H1 (cell line): ENCODE data around the gene GOLGB1. TPM values are rescaled to one million over a fixed set of nuclear protein-coding genes. Genes with fewer than 3 reads are reported as not detected.

Experiments
- CTCF ChIA-PET: fragments of 300-600 bp; sonication (Branson Sonifier 250); formaldehyde crosslinking; loops from one replicate; lab custom pipeline; 2021; ENCODE audit not compliant: partially characterized antibody; lab: Charles Lee
- POLR2A ChIA-PET: fragments of 300-600 bp; sonication (Branson Sonifier 250); formaldehyde crosslinking; loops from one replicate; lab custom pipeline; 2021; ENCODE audit warnings: inconsistent platforms; ENCODE audit not compliant: partially characterized antibody; lab: Charles Lee
- DNase-seq, 2 experiments: peaks; one replicate each; pipeline versions ENCODE4 v3.0.0 to v3.0.0-alpha.2; 2010 to 2022; ENCODE audit warnings: low spot score in 2 of 2, low read depth in 1 of 2, mixed read lengths in 1 of 2
- FAIRE-seq: peaks from 2 replicates; lab custom pipeline; 2011; peaks lifted over from hg19 to GRCh38; lab: Jason Lieb, UNC
- H2AFZ ChIP-seq: 2 replicates; pipeline ENCODE4 v1.8.1; 2012; ENCODE audit warnings: low read length, inconsistent platforms
- H2AK5ac ChIP-seq: 2 replicates; pipeline ENCODE4 v1.6.1; 2013; ENCODE audit warnings: low read depth, low read length
- H2BK120ac ChIP-seq: replicated peaks from 2 replicates; pipeline ENCODE3; 2013; ENCODE audit warnings: low read depth, low read length, inconsistent platforms
- H2BK12ac ChIP-seq: 2 replicates; pipeline ENCODE4 v1.6.1; 2013; ENCODE audit warnings: low read depth, low read length
- H2BK15ac ChIP-seq: 2 replicates; pipeline ENCODE4 v1.6.1; 2013; ENCODE audit warnings: low read length
- H2BK20ac ChIP-seq: 2 replicates; pipeline ENCODE4 v1.6.1; 2013; ENCODE audit warnings: low read length
- H2BK5ac ChIP-seq: 2 replicates; pipeline ENCODE4 v1.6.1; 2013; ENCODE audit warnings: low read depth, low read length
- H3K14ac ChIP-seq: 2 replicates; pipeline ENCODE4 v1.6.1; 2013; ENCODE audit warnings: inconsistent platforms; ENCODE audit not compliant: insufficient read length
- H3K18ac ChIP-seq: 2 replicates; pipeline ENCODE4 v1.6.1; 2013; ENCODE audit warnings: low read length; ENCODE audit errors: extremely low read depth
- H3K23ac ChIP-seq: 2 replicates; pipeline ENCODE4 v1.6.1; 2013; ENCODE audit warnings: inconsistent platforms; ENCODE audit not compliant: insufficient read length
- H3K23me2 ChIP-seq: 2 replicates; pipeline ENCODE4 v1.6.1; 2013; ENCODE audit warnings: low read depth, low read length
- H3K27ac ChIP-seq: 2 replicates; pipeline ENCODE4 v1.6.1; 2011; ENCODE audit warnings: low read depth, low read length, inconsistent platforms
- H3K27me3 ChIP-seq, 4 experiments: replicated peaks in 1 of 4; 1 replicate in 1 of 4; 2 replicates in 3 of 4; pipeline versions ENCODE4 v1.6.1 to v1.8.1; 2011 to 2013; ENCODE audit warnings: low read length in 3 of 4, mild to moderate bottlenecking in 3 of 4, inconsistent platforms in 2 of 4, mixed read lengths in 2 of 4, moderate library complexity in 1 of 4; ENCODE audit not compliant: control insufficient read depth in 3 of 4, insufficient read depth in 3 of 4; ENCODE audit errors: extremely low read depth in 1 of 4
- H3K36me3 ChIP-seq, 4 experiments: 2 replicates each; pipeline versions ENCODE4 v1.6.1 to v1.8.1; 2011 to 2013; ENCODE audit warnings: mild to moderate bottlenecking in 4 of 4, low read length in 3 of 4, moderate library complexity in 2 of 4, control low read depth in 1 of 4, inconsistent platforms in 1 of 4; ENCODE audit not compliant: insufficient read depth in 4 of 4, control insufficient read depth in 2 of 4
- H3K4ac ChIP-seq: replicated peaks from 2 replicates; pipeline ENCODE3; 2013; ENCODE audit warnings: low read length, low read depth, mixed read lengths, inconsistent platforms; ENCODE audit not compliant: insufficient read length
- H3K4me1 ChIP-seq, 4 experiments: replicated peaks in 1 of 4; 1 replicate in 1 of 4; 2 replicates in 3 of 4; pipeline versions ENCODE4 v1.6.1 to v1.8.1; 2011 to 2013; ENCODE audit warnings: low read length in 3 of 4, inconsistent platforms in 2 of 4, mixed read lengths in 1 of 4; ENCODE audit not compliant: insufficient read depth in 4 of 4, control insufficient read depth in 3 of 4
- H3K4me2 ChIP-seq, 2 experiments: 2 replicates each; pipeline versions ENCODE4 v1.6.1 to v1.8.1; 2011 to 2013; ENCODE audit warnings: low read depth in 2 of 2, low read length in 2 of 2, control low read depth in 1 of 2, inconsistent platforms in 1 of 2, mild to moderate bottlenecking in 1 of 2; ENCODE audit not compliant: insufficient read depth in 1 of 2
- H3K4me3 ChIP-seq, 4 experiments: fragments of 200-600, 300-600 bp in 1 of 4; sonication (generic), shearing (Covaris generic), sonication (Bioruptor Twin) in 1 of 4; 2 replicates each; pipeline versions ENCODE4 v1.5.1 to v1.8.1; 2011 to 2016; ENCODE audit warnings: low read length in 4 of 4, low read depth in 3 of 4, control low read depth in 2 of 4, inconsistent platforms in 2 of 4, mild to moderate bottlenecking in 2 of 4, mixed read lengths in 1 of 4, moderate library complexity in 1 of 4; ENCODE audit not compliant: insufficient read depth in 2 of 4; ENCODE audit errors: extremely low read depth in 1 of 4
- H3K56ac ChIP-seq: replicated peaks from 2 replicates; pipeline ENCODE3; 2013; ENCODE audit warnings: low read depth, mild to moderate bottlenecking, mixed read lengths, low read length, inconsistent platforms; ENCODE audit not compliant: insufficient read length
- H3K79me1 ChIP-seq: 2 replicates; pipeline ENCODE4 v1.6.1; 2013; ENCODE audit warnings: low read depth, low read length, control low read depth
- H3K79me2 ChIP-seq, 2 experiments: 2 replicates each; pipeline versions ENCODE4 v1.6.1 to v1.8.1; 2012 to 2013; ENCODE audit warnings: low read length in 2 of 2, mild to moderate bottlenecking in 2 of 2, inconsistent platforms in 1 of 2; ENCODE audit not compliant: insufficient read depth in 2 of 2, control insufficient read depth in 1 of 2
- H3K9ac ChIP-seq, 4 experiments: replicated peaks in 1 of 4; 1 replicate in 1 of 4; 2 replicates in 3 of 4; pipeline versions ENCODE4 v1.6.1 to v1.8.1; 2011 to 2013; ENCODE audit warnings: low read depth in 3 of 4, low read length in 3 of 4, control low read depth in 2 of 4, mild to moderate bottlenecking in 2 of 4, moderate library complexity in 2 of 4, inconsistent platforms in 1 of 4; ENCODE audit errors: extremely low read depth in 1 of 4
- H3K9me3 ChIP-seq, 2 experiments: 2 replicates each; pipeline versions ENCODE4 v1.6.1 to v1.8.1; 2012 to 2013; ENCODE audit warnings: mild to moderate bottlenecking in 2 of 2, moderate library complexity in 2 of 2, control low read depth in 1 of 2, inconsistent platforms in 1 of 2, low read depth in 1 of 2, low read length in 1 of 2, mixed read lengths in 1 of 2; ENCODE audit not compliant: insufficient read depth in 2 of 2
- H4K20me1 ChIP-seq, 2 experiments: replicated peaks in 1 of 2; 2 replicates each; pipeline versions ENCODE3 to v1.8.1; 2011 to 2013; ENCODE audit warnings: inconsistent platforms in 2 of 2, low read length in 2 of 2, mild to moderate bottlenecking in 1 of 2; ENCODE audit not compliant: insufficient read depth in 2 of 2, control insufficient read depth in 1 of 2
- H4K5ac ChIP-seq: 2 replicates; pipeline ENCODE4 v1.6.1; 2013; ENCODE audit warnings: low read length, low read depth, mixed read lengths, inconsistent platforms; ENCODE audit not compliant: insufficient read length
- H4K8ac ChIP-seq: 2 replicates; pipeline ENCODE4 v1.8.0; 2013; ENCODE audit warnings: mild to moderate bottlenecking, moderate library complexity, low read length, inconsistent platforms; ENCODE audit not compliant: insufficient read depth; ENCODE audit errors: extremely low read depth
- H4K91ac ChIP-seq: replicated peaks from 2 replicates; pipeline ENCODE3; 2013; ENCODE audit warnings: low read length, mixed read lengths, inconsistent platforms; ENCODE audit not compliant: insufficient read length
- CREB1 ChIP-seq: IDR thresholded peaks from 2 replicates; pipeline ENCODE4 v1.6.1; 2012; ENCODE audit warnings: inconsistent platforms
- JUN ChIP-seq: IDR thresholded peaks from 2 replicates; pipeline ENCODE4 v1.6.1; 2011; ENCODE audit warnings: low read depth, mild to moderate bottlenecking, improper control_type of control experiment, low read length
- POU5F1 ChIP-seq: IDR thresholded peaks from 2 replicates; pipeline ENCODE4 v1.6.1; 2011; ENCODE audit warnings: low read depth, mild to moderate bottlenecking, low read length, moderate library complexity
- RAD21 ChIP-seq, 2 experiments: IDR thresholded peaks in 1 of 2; conservative IDR thresholded peaks in 1 of 2; 2 replicates each; pipeline ENCODE4 v1.6.1; 2011; ENCODE audit warnings: low read depth in 2 of 2, low read length in 2 of 2, improper control_type of control experiment in 1 of 2, inconsistent platforms in 1 of 2, mild to moderate bottlenecking in 1 of 2, moderate library complexity in 1 of 2
- WGBS, 2 experiments: shearing (Covaris generic) in 1 of 2; methylation state at CpG; one replicate each; pipeline versions ENCODE4 v1.1.6 to v1.1.7; 2013 to 2015; ENCODE audit warnings: low lambda C conversion rate in 2 of 2, mixed read lengths in 2 of 2, inconsistent platforms in 1 of 2, low coverage in 1 of 2, missing lambda C conversion rate in 1 of 2; ENCODE audit not compliant: insufficient replicate concordance in 2 of 2, insufficient coverage in 1 of 2, insufficient read length in 1 of 2; ENCODE audit errors: extremely low coverage in 1 of 2, missing lambda C conversion rate in 1 of 2; 5-methylcytosine and 5-hydroxymethylcytosine counted together
- polyA plus RNA-seq, 7 experiments: library from polyadenylated mRNA; depleted of rRNA in 3 of 7; stranded (reverse) in 5 of 7; unstranded in 2 of 7; fragments of >200 nt in 5 of 7; fragments of 200-250 nt in 2 of 7; gene quantifications; 1 replicate in 5 of 7; 2 replicates in 1 of 7; 4 replicates in 1 of 7; pipeline versions ENCODE4 v1.2.1 to v1.2.3, GENCODE V29; 2011 to 2013; ENCODE audit warnings: missing spikeins in 2 of 7, mixed read lengths in 2 of 7
- total RNA-seq: library from RNA; stranded (reverse); fragmentation: NEBNext Ultra II Directional; extraction: Animal tissue kit (Norgen Biotek cat#: 25700); gene quantifications from 2 replicates; pipeline ENCODE4 v1.2.1, GENCODE V29; 2021

Gene GOLGB1
- total and polyA plus RNA-seq, 2 of the 8 experiments (the other 6 are each of a cell fraction or from before 2014, with no cell fraction given): 5.9 to 28.5 TPM

DNA sequence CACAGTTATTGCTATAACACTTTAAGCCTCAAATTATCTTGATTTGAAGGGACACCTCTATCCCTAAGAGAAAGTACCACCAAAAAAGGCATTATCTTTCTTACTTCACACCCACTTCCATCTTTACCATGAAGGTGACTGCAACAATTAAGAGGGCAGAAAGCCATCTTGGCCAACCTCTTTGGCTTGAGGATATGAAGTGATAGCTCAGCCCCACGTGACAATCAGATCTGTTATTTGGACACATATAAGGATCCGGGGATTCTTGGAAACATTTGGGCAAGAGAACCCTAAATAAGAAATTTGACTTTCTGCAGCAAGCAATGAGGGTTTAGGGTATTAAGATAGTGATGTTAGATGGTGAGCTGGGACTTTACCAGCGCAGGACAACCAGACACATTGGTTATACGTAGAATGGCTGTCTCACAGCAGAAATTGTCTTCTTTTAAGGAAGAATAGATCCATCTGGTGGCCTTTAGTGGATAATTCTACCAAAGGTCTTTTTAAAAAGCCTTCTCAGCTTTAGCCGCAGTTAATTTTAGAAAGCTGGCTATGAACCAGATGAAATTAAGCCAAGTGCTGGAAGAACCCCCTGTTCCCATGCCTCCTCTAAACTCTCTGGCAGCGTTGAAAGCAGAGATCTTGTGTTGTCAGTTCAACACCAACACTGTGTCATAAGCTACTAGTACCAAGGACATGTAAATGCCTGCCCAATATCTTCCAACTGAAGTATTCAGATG, 101.2 kb downstream of the GOLGB1 start:
- no peak overlapping the region for H4K5ac ChIP-seq
- H3K79me1 ChIP-seq: no peaks in the 10 kb centered on the region
- FAIRE-seq: no peak
- H2BK20ac ChIP-seq: no peak overlapping the region
- ChIA-PET CTCF (interaction anchor here (1.2 to 1.6 kb wide), 3 partner anchors 62 to 96 kb away, joined by 3 to 4 read pairs (median 3); no protein-coding TSS in a partner anchor), POLR2A (no interaction called here)
- no peak overlapping the region for H3K4me2 ChIP-seq
- H3K9ac ChIP-seq: no peak overlapping the region
- H3K79me2 ChIP-seq: no peaks in the 10 kb centered on the region
- H2AFZ ChIP-seq: 0 out of 2 replicates have a peak overlapping the region, but pooled peaks have one; percentile 14
- H2BK120ac ChIP-seq: no peak overlapping the region
- no peak overlapping the region for H3K14ac ChIP-seq
- no peaks in the 10 kb centered on the region for H3K23me2 ChIP-seq
- H3K56ac ChIP-seq: no peak overlapping the region
- H3K4me3 ChIP-seq: no peak overlapping the region
- peaks cover 0 to 4% (median 0%) of the 10 kb centered on the region in 4 experiments; a peak in 2 of 7 replicates for H3K4me1 ChIP-seq
- no peaks in the 10 kb centered on the region for H3K36me3 ChIP-seq
- no peak overlapping the region for H4K91ac ChIP-seq
- H2AK5ac ChIP-seq: no peak overlapping the region
- no peak overlapping the region for H2BK12ac ChIP-seq
- no peak overlapping the region for H3K23ac ChIP-seq
- H3K27ac ChIP-seq: no peak overlapping the region
- H3K4ac ChIP-seq: no peak overlapping the region
- no peak for DNase-seq
- H3K9me3 ChIP-seq: no peaks in the 10 kb centered on the region
- WGBS, 2 experiments: 89% methylated on average over 6 of the region's 6 CpGs; no CpG with 5 or more reads in 1 of the 2 experiments
- TF ChIP-seq JUN (no peak), CREB1 (no peak), POU5F1 (no peak), RAD21 (IDR thresholded peaks at IDR 0.05 in 1 of 2, conservative IDR thresholded peaks at IDR 0.05 in 1 of 2; ENCODE audit: low read depth in 2 of 2, low read length in 2 of 2) (peak; percentile 26 to 33; a peak in 3 of 4 replicates)
- no peaks in the 10 kb centered on the region for H3K27me3 ChIP-seq
- H2BK5ac ChIP-seq: no peak overlapping the region
- H4K8ac ChIP-seq: no peak overlapping the region
- no peak overlapping the region for H2BK15ac ChIP-seq
- H3K18ac ChIP-seq: no peak overlapping the region
- no peaks in the 10 kb centered on the region for H4K20me1 ChIP-seq
